Measurements from ENCODE around the gene GRAMD1B. TPM values are rescaled to one million over a fixed set of nuclear protein-coding genes. Genes with fewer than 3 reads are reported as not detected.
"Not testable (repeated sequence)": the region's sequence is repeated elsewhere in the genome, so short reads cannot be mapped to it uniquely, and the experiment has no call there.

GRAMD1B gene
- total RNA-seq, 3 donors from 2014 or later: 2.0 to 10.2 (median 8.2) TPM

GRCh38 chr11:123516238-123516637 lies 86.2 kb downstream of the GRAMD1B start:
- no peak for TF ChIP-seq POLR2A (IDR thresholded peaks at IDR 0.05)
- intact Hi-C loops (cut with DNase I; ENCODE audit: low total_unique reads): no loop called here
- Histone ChIP-seq H3K36me3 (no peaks in the 10 kb centered on the region), H3K27me3 (no peaks in the 10 kb centered on the region), H3K9me3 (no peaks in the 10 kb centered on the region), H3K4me3 (no peak overlapping the region), H3K27ac (no peak overlapping the region), H3K4me1 (no peaks in the 10 kb centered on the region)
- DNase-seq (ENCODE audit: low spot score in 2 of 2): no peak

GRCh38 chr11:123517559-123518364 lies 87.7 kb downstream of the GRAMD1B start:
- DNase-seq (ENCODE audit: low spot score in 2 of 2): no peak
- H3K27ac ChIP-seq: no peak overlapping the region
- intact Hi-C loops (cut with DNase I; ENCODE audit: low total_unique reads): no loop called here

GRCh38 chr11:123518496-123519054 lies 88.5 kb downstream of the GRAMD1B start:
- Histone ChIP-seq H3K4me3 (no peak overlapping the region), H3K4me1 (no peaks in the 10 kb centered on the region), H3K9me3 (no peaks in the 10 kb centered on the region), H3K36me3 (no peaks in the 10 kb centered on the region), H3K27me3 (no peaks in the 10 kb centered on the region), H3K27ac (no peak overlapping the region)
- TF ChIP-seq POLR2A (IDR thresholded peaks at IDR 0.05) (no peak), POLR2AphosphoS5 (IDR thresholded peaks at IDR 0.05) (no peak), CTCF (IDR thresholded peaks at IDR 0.05) (no peak)
- DNase-seq (ENCODE audit: low spot score in 2 of 2): no peak
- intact Hi-C loops (cut with DNase I; ENCODE audit: low total_unique reads): no loop called here

More at GRCh38 chr11:123517559-123518364, 87.7 kb downstream of the GRAMD1B start:
- no peak overlapping the region for H3K4me3 ChIP-seq
- no peaks in the 10 kb centered on the region for H3K36me3 ChIP-seq
- TF ChIP-seq POLR2A (IDR thresholded peaks at IDR 0.05) (no peak), CTCF (IDR thresholded peaks at IDR 0.05) (no peak), POLR2AphosphoS5 (IDR thresholded peaks at IDR 0.05) (no peak)
- H3K4me1 ChIP-seq: no peaks in the 10 kb centered on the region
- H3K9me3 ChIP-seq: no peaks in the 10 kb centered on the region
- no peaks in the 10 kb centered on the region for H3K27me3 ChIP-seq

- no peak for DNase-seq (ENCODE audit: low spot score in 2 of 2)
- H3K4me1 ChIP-seq: no peaks in the 10 kb centered on the region
- no peaks in the 10 kb centered on the region for H3K9me3 ChIP-seq
- no peak overlapping the region for H3K27ac ChIP-seq
- intact Hi-C loops (cut with DNase I; ENCODE audit: low total_unique reads): no loop called here
- no peaks in the 10 kb centered on the region for H3K27me3 ChIP-seq
- no peak overlapping the region for H3K4me3 ChIP-seq
- TF ChIP-seq POLR2AphosphoS5 (IDR thresholded peaks at IDR 0.05): no peak
- no peak for TF ChIP-seq CTCF (IDR thresholded peaks at IDR 0.05)
- TF ChIP-seq POLR2A (IDR thresholded peaks at IDR 0.05): no peak
- no peaks in the 10 kb centered on the region for H3K36me3 ChIP-seq
Measured at GRCh38 chr11:123519055-123519796, 89.2 kb downstream of the GRAMD1B start.

GRCh38 chr11:123519797-123520193 lies 89.7 kb downstream of the GRAMD1B start:
- no peaks in the 10 kb centered on the region for H3K4me1 ChIP-seq
- H3K4me3 ChIP-seq: no peak overlapping the region
- H3K36me3 ChIP-seq: no peaks in the 10 kb centered on the region
- intact Hi-C loops (cut with DNase I; ENCODE audit: low total_unique reads): no loop called here
- H3K9me3 ChIP-seq: no peaks in the 10 kb centered on the region
- no peaks in the 10 kb centered on the region for H3K27me3 ChIP-seq
- no peak overlapping the region for H3K27ac ChIP-seq
- TF ChIP-seq POLR2AphosphoS5 (IDR thresholded peaks at IDR 0.05) (no peak), POLR2A (IDR thresholded peaks at IDR 0.05) (no peak), CTCF (IDR thresholded peaks at IDR 0.05) (no peak)
- no peak for DNase-seq (ENCODE audit: low spot score in 2 of 2)

GRCh38 chr11:123520476-123520875 lies 90.4 kb downstream of the GRAMD1B start:
- H3K36me3 ChIP-seq; H3K9me3 ChIP-seq; DNase-seq (ENCODE audit: low spot score in 2 of 2); H3K27me3 ChIP-seq; intact Hi-C loops (cut with DNase I; ENCODE audit: low total_unique reads); H3K4me3 ChIP-seq; H3K27ac ChIP-seq; H3K4me1 ChIP-seq: not testable (repeated sequence)

Measured in breast epithelium (tissue), 4 donors.